IPS DF 4.7 (cell line): ENCODE results near the gene VPS54.

Source experiments
- DNase-seq: peaks from one replicate; pipeline ENCODE4 v3.0.0-alpha.2; 2013; ENCODE audit warnings: low spot score; ENCODE audit errors: extremely low read depth

VPS54 gene

GRCh38 chr2:63903003-63903402 is 116.2 kb downstream of the VPS54 start:
- DNase-seq, result no peak

DNA sequence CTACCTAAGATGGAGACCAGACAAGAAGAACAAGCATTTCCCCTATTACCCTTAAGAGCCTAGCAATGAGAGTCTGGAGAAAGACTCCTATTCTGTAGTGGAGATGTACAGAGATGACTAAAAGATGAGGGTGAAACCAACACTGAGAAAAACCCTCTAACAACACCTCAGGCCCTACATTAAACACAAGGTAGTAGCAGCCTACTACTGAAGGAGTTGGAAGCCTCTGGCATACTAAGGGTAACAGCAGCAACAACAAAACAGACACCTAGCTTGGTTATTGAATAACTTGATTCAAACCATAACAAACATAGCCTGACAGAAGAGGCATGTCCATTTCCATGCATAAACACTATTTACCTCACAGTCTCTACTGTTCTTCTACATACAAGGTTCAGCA is 117.1 kb downstream of the VPS54 start:
- DNase-seq, result no peak

GRCh38 chr2:63899639-63900038 is 119.6 kb downstream of the VPS54 start:
- no peak for DNase-seq

- DNase-seq, result no peak
Measured at GRCh38 chr2:63898839-63899238, 120.4 kb downstream of the VPS54 start.

- DNase-seq, result no peak
Measured at GRCh38 chr2:63894167-63894566, 125.1 kb downstream of the VPS54 start.

GRCh38 chr2:63893163-63893562 is 126.1 kb downstream of the VPS54 start:
- DNase-seq, result no peak

- no peak for DNase-seq
Measured at GRCh38 chr2:63891488-63892030, 127.7 kb downstream of the VPS54 start.

GRCh38 chr2:63890678-63891077 is 128.6 kb downstream of the VPS54 start:
- no peak for DNase-seq

DNA sequence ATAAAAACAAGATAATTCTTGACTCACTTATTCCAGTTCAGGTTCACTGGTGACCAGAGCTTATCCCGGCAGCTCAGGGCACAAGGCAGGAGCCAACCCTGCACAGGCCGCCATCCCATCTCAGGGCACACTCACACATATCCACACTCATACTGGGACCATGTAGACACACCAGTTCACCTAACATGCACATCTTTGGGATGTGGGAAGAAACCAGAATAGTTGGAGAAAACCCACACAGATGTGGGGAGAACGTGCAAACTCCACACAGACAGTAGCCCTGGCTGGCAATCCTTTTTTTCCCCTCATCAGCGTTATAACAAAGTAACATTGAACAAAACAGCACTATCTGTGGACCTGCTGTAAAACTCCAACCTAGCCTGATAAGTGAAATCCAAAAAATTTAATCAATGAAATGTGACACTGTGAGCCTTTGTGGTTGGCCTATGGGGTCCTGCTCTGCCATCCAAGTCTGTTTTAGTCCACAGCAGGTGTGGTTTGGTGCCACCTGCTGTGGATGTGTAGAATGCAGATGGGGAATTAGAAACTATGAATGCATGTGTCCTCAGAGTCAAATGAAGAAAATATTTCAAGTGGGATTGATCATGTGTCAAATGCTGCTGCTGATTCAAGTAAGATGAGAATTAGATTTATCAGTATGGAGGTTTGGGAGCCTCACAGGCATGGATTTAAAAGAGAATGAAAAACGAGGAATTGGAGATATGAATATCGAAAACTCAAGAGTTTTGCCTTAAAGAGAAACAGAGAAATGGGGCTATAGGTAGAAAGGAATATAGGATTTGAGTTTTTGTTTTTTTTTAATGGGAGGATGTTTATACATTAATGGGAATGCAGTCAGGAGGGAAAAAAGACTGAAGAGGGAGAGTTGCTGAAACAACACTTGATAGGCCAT is 130.5 kb downstream of the VPS54 start:
- DNase-seq, result no peak

- no peak for DNase-seq
Measured at GRCh38 chr2:63888053-63888452, 131.2 kb downstream of the VPS54 start.

DNA sequence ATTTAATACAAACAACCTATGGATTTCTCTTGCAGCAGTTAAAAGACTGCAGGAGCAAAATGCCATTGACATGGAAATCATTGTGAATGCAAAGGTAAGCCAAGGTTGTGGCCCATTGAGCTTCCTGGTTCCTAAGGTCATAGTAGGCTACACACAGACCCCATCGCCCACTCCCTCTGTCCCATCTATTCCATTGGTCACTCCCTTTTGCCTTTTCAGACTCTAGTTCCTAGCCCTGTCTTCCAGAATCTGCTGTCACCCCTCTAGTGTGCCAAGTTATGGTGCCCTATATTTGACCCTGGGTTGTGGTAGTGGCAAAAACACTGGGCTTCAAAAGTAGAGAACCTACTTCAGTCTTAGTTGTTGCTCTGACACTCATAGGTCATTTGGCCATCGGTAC is 132.8 kb downstream of the VPS54 start:
- no peak for DNase-seq

DNA sequence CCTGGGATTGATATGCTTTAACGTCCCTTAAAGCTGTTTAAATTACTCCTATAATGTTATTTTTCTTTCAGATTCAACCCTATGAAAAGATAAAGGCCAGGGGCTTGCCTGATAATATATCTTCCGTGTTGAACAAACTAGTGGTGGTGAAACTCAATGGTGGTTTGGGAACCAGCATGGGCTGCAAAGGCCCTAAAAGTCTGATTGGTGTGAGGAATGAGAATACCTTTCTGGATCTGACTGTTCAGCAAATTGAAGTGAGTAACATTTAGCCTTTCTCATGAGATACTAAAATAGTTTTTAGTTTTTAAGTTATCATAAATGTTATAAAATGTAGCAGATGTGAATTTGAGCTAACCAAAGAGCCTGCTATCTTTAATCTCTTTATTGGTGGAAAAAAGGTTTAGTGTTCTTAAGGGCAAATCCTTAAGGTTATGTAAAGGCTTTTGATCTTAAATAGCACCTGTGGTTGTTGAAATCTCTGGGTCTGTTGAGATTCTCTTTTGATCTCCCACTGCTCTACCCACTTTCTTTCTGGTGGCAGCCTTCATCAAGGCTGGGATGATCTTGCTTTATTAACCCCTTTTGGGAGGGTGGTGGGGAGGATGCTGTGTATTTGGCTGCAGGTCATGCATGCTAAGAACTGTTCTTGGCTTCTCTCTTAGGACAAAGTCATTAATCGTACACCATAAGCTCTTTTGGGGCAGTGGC is 136.7 kb downstream of the VPS54 start:
- no peak for DNase-seq

GRCh38 chr2:63881205-63881604 is 138.0 kb downstream of the VPS54 start:
- DNase-seq, result no peak

GRCh38 chr2:63880625-63881024 is 138.6 kb downstream of the VPS54 start:
- DNase-seq, result no peak

DNA sequence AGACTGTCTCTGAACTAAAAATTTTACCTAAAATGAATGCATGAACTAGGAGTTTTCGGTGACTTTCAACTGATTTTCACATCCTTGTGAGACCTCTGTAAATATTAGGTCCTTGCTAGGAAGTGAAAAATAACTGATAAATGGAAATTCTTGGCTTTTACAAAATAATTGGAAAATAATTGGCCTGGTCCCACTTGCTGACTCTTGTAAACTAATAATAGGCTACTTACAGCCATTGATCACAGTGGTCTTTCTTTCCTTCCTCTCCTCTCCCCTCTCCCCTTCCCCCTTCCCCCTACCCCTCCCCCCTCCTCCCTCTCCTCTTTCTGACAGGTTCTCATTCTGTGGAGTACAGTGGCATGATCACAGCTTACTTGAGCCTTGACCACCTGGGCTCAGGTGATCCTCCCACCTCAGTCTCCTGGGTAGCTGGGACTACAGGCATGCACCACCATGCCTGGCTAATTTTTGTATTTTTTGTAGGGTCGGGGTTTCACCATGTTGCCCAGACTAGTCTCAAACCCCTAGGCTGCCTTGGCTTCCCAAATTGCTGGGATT is 139.3 kb downstream of the VPS54 start:
- DNase-seq, result no peak

- no peak for DNase-seq
Measured at GRCh38 chr2:63878486-63878885, 140.7 kb downstream of the VPS54 start.

DNA sequence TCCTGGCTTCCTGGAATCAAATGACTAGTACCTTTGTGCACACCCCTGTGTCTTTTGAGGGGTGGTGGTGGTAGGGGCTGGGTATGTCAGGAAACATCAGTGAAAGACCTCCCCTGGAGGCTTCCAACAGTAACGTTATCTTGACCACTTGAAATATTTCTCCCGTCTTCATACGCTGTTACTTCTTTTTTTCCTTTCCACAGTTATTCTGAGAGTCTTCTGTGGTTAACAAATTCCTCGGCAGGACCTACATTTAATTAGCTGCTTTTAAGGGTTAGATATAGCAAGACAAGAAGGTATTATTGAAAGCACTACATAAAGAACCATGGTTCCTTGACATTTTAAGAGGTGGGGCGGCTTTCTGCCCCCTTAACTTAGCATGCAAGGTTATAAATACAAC is 142.9 kb downstream of the VPS54 start:
- no peak for DNase-seq

DNA sequence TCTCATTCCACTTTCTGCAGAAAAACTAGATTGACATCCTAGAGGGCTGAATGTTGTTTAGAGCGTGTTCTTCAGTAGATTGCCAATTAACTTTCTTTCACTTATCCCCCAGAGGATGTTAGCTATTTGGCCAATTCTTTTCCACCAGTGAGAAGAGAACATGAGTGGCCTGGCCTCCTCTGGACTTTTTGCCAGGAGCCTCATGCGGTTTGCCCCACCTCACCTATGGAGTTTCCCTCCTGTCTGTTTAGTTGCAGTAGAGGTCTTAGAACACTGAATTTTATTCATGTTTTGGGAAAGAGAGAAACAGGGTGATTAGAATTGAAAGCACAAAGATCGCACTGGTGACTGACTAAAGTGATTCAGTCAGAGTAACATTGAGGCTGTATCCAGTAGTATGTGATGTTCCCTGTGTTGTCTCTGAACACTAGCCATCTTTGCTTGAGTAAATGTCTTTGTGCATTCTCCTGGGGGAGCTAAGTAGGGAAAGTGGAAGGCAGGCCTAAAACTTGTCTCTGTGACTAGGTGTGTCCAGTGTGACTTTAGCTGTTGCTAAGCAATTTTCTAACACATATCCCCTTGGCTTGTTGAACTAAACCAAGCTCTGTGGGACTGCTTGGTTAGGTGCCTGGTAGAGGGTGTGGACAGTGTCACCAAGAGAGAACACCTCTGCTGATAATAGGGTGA is 143.5 kb downstream of the VPS54 start:
- DNase-seq, result no peak

- DNase-seq, result no peak
Measured at GRCh38 chr2:63875131-63875527, 144.1 kb downstream of the VPS54 start.

DNA sequence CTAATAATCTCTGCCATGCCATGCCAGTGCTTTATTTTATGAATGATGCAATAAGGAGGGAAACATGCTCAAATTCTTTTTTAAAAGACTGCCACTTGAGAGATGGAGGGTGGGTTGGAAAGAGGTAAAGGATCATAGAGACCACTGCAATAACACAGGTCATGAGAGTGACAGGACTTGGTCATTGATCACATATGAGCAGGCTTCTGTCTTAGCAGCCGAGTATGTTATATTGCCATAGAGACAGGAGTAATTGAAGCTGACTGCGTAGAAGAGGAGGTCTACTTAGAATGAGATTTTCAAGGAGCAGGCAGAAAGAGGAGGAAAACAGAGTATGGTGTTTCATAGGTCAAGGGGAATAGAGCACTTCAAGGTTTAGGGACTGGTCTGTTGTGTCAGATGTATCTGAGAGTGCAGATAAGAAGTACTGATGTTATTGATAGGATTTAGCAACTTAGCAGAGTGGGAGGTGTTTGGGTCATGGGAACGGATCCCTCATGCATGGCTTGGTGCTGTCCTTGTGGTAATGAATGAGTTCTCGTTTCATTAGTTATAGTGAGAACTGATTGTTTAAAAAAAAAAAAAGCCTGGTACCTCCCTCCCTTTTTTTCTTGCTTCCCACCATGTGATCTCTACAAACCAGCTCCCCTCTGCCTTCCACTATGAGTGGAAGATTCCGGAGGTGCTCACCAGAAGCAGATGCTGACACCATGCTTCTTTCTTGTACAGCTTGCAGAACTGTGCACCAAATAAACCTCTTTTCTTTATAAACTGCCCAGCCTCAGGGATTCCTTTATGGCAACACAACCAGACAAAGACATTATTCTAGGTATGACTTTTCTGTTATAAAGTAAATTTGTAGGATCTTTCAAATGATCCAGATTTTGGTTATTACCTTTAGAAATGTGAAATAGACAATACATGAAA is 144.8 kb downstream of the VPS54 start:
- DNase-seq, result no peak
